Lower leg skin (tissue), 4 donors: Measurements from ENCODE around the gene R3HDM2. TPM values are rescaled to one million over a fixed set of nuclear protein-coding genes. Genes with fewer than 3 reads are reported as not detected.

Source experiments
- DNase-seq, 2 donors: peaks; one replicate each; pipeline ENCODE4 v3.0.0-alpha.2; 2019; ENCODE audit warnings: low spot score in 2 of 2
- H3K4me3 ChIP-seq: fragments of 200-600 bp; sonication (generic); 2 replicates; pipeline ENCODE4 v1.5.1; 2017; ENCODE audit warnings: mild to moderate bottlenecking, low read depth; ENCODE audit not compliant: poor library complexity, severe bottlenecking
- POLR2A ChIP-seq, 2 donors: fragments of 450-650 bp; IDR thresholded peaks; one replicate each; pipeline ENCODE4 v1.6.1; 2016 to 2017; ENCODE audit warnings: antibody characterized with exemption in 2 of 2, mild to moderate bottlenecking in 1 of 2, moderate library complexity in 1 of 2
- WGBS, 2 donors: methylation state at CpG; one replicate each; pipeline ENCODE4 v1.1.5; 2018; 5-methylcytosine and 5-hydroxymethylcytosine counted together
- intact Hi-C: fragments of 100-400 bp; cut with DNase I; formaldehyde crosslinking; loops from one replicate; pipeline ENCODE4 v1.15.0; 2023; ENCODE audit warnings: low total_unique reads
- total RNA-seq, 4 donors: library from RNA; depleted of rRNA; stranded (reverse); fragments of >200 nt; gene quantifications; one replicate each; pipeline ENCODE4 v1.1.0, GENCODE V29; 2016
- TF ChIP-seq, protein P1 (sequence below), 3 donors: fragments of 450-650 bp; IDR thresholded peaks; one replicate each; pipeline ENCODE4 v1.5.1; 2016; ENCODE audit warnings: antibody characterized with exemption in 3 of 3, mild to moderate bottlenecking in 3 of 3, moderate library complexity in 2 of 3

Gene R3HDM2
- total RNA-seq, 4 donors from 2014 or later = 37.2 to 64.6 (median 54.3) TPM

GRCh38 chr12:57270966-57271470 lies 159.8 kb downstream of the R3HDM2 start:
- intact Hi-C loops = no loop called here
- no peak overlapping the region for H3K4me3 ChIP-seq
- DNase-seq = no peak
- TF ChIP-seq, protein P1, sequence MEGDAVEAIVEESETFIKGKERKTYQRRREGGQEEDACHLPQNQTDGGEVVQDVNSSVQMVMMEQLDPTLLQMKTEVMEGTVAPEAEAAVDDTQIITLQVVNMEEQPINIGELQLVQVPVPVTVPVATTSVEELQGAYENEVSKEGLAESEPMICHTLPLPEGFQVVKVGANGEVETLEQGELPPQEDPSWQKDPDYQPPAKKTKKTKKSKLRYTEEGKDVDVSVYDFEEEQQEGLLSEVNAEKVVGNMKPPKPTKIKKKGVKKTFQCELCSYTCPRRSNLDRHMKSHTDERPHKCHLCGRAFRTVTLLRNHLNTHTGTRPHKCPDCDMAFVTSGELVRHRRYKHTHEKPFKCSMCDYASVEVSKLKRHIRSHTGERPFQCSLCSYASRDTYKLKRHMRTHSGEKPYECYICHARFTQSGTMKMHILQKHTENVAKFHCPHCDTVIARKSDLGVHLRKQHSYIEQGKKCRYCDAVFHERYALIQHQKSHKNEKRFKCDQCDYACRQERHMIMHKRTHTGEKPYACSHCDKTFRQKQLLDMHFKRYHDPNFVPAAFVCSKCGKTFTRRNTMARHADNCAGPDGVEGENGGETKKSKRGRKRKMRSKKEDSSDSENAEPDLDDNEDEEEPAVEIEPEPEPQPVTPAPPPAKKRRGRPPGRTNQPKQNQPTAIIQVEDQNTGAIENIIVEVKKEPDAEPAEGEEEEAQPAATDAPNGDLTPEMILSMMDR (IDR thresholded peaks at IDR 0.05) = no peak
- WGBS, 2 donors = 91 to 95% methylated on average over 1 of the region's 1 CpG

- intact Hi-C loops = no loop called here
- 87 to 91% methylated on average over 7 of the region's 7 CpGs for WGBS, 2 donors
- no peak for DNase-seq
- no peak for TF ChIP-seq POLR2A (IDR thresholded peaks at IDR 0.05)
- TF ChIP-seq, protein P1 (IDR thresholded peaks at IDR 0.05) = no peak
- H3K4me3 ChIP-seq = no peak overlapping the region
These were observed 162.6 kb downstream of the R3HDM2 start for GRCh38 chr12:57268264-57268663.

GRCh38 chr12:57266681-57267080 lies 164.2 kb downstream of the R3HDM2 start:
- no peak overlapping the region for H3K4me3 ChIP-seq
- no peak for TF ChIP-seq POLR2A (IDR thresholded peaks at IDR 0.05)
- TF ChIP-seq, protein P1 (IDR thresholded peaks at IDR 0.05) = no peak
- intact Hi-C loops = no loop called here
- no peak for DNase-seq

DNA sequence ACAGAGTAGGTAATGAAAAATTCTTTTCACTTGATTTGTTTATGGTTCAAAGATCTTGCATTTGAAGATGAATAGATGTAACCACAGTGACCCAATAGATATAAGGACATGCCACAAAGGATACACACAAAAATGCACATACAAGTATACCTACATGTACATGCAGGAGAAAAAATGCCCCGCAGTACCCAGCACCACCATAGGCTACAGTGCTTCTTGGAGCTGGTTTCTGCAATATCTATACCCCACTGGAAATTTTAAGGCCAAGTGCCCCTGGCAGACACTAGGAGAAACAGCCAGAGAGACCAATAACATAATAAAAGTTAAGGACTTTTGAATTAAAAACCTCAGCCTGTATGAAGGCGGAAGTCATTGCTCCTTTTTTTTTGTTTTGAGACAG lies 167.7 kb downstream of the R3HDM2 start:
- H3K4me3 ChIP-seq = no peak overlapping the region
- WGBS, 2 donors = 88 to 93% methylated on average over 2 of the region's 2 CpGs
- intact Hi-C loops = loop anchor here (5.0 kb wide), 1 partner anchor 189 kb away; no protein-coding TSS in a partner anchor
- no peak for DNase-seq
- TF ChIP-seq, protein P1 (IDR thresholded peaks at IDR 0.05) = no peak
- TF ChIP-seq POLR2A (IDR thresholded peaks at IDR 0.05) = no peak

DNA sequence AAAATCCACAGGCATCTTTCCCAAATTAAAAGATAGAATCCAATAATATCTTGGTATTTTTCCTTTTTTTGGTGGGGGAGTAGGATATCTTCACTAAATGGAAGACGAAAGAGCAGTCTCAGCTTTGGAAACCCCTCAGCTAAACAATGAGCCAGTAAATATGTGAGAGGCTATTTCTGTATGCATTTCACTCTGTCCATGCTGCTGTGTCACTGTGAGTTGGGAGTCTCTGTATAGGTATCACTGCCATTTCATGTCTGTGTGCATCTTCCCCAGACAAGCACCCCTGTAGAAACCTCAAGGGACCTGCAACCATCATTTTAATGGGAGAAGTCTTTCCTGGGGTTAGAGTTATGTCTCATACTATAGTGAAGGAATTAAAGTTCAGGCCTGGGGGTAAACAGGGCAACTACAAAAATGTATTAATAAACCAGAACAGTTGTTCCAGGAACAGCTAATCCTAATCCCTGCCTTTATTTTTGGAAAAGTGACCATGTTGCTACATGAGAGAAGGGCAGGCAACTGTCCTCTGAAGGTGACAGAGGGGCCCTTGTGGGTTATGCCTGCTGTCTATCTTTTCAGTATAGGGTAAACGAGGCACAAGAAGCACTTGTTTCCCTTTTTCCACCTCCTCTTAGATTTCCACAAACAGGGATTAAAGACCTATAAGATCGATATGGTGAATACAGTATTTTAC lies 168.6 kb downstream of the R3HDM2 start:
- intact Hi-C loops = loop anchor here (5.0 kb wide), 1 partner anchor 190 kb away; no protein-coding TSS in a partner anchor
- TF ChIP-seq, protein P1 (IDR thresholded peaks at IDR 0.05) = no peak
- no peak for TF ChIP-seq POLR2A (IDR thresholded peaks at IDR 0.05)
- H3K4me3 ChIP-seq = no peak overlapping the region
- DNase-seq = no peak
- 88 to 93% methylated on average over 3 of the region's 3 CpGs for WGBS, 2 donors
